ENCODE measurements around the gene SAPCD2.

- TF ChIP-seq, protein P1, sequence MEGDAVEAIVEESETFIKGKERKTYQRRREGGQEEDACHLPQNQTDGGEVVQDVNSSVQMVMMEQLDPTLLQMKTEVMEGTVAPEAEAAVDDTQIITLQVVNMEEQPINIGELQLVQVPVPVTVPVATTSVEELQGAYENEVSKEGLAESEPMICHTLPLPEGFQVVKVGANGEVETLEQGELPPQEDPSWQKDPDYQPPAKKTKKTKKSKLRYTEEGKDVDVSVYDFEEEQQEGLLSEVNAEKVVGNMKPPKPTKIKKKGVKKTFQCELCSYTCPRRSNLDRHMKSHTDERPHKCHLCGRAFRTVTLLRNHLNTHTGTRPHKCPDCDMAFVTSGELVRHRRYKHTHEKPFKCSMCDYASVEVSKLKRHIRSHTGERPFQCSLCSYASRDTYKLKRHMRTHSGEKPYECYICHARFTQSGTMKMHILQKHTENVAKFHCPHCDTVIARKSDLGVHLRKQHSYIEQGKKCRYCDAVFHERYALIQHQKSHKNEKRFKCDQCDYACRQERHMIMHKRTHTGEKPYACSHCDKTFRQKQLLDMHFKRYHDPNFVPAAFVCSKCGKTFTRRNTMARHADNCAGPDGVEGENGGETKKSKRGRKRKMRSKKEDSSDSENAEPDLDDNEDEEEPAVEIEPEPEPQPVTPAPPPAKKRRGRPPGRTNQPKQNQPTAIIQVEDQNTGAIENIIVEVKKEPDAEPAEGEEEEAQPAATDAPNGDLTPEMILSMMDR (IDR thresholded peaks at IDR 0.05; ENCODE audit: low read length) = peak; percentile 52; the same call in 1 of the 2 replicates
- TF ChIP-seq EZH2 (IDR thresholded peaks at IDR 0.05; ENCODE audit: borderline replicate concordance, low read length) = no peak
Observed at GRCh38 chr9:137049544-137050449, 20.6 kb downstream of the SAPCD2 start.
